Ecto neural progenitor cell (in vitro differentiated cells): Measurements from ENCODE around the gene RNF25.

ENCODE experiments used
- DNase-seq: peaks from one replicate; pipeline ENCODE4 v3.0.0-alpha.2; 2018; ENCODE audit warnings: low spot score

Gene RNF25

DNA sequence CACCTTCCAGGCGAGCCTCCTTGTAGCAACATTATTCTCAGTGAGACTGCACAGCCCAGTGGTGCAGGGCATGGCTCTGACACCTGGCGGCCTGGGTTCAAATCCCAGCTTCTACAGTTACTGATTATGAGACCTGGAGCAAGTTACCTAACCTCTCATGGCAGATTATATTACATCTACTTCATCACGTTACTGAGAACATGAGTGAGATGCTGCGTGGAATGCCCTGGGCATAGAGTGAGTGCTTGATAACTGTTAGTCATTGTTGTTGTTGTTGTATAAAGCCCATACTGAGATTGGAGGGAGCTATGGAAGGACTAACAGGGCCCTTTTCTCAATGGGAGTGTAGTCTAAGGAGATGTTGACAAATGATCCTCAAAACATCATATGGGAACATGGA, 45.4 kb downstream of the RNF25 start:
- DNase-seq, result no peak

- DNase-seq, result no peak
Measured at GRCh38 chr2:218623366-218623705, 48.5 kb downstream of the RNF25 start.

DNA sequence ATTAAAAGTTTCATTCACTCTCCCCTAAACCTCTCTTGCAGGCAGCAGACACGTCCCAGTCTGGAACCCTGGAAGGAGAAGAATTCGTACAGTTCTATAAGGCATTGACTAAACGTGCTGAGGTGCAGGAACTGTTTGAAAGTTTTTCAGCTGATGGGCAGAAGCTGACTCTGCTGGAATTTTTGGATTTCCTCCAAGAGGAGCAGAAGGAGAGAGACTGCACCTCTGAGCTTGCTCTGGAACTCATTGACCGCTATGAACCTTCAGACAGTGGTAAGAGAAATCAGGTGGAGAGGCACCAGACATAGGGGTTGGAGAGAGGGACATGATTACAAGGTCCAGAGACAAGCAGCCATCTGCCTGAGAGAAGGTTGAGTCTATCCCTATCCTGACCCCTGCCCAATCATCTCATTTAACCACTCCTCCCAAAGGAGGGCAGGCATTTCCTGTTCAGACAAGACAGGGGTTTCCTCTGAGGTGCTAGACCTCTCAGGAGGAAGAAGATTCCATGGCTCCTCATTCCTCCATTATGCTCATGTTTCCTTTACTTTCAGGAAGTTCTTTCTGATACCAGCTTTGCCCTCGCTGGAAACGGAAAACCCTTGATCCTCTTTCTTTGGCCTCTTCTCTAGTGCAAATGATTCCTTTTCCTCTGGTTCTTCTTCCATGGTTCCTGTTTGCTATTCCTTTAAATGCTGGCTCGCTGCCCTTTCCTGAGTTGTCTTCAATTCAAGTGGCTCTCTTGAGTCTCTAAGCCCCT, 49.0 kb downstream of the RNF25 start:
- no peak for DNase-seq

GRCh38 chr2:218621007-218621406, 50.8 kb downstream of the RNF25 start:
- no peak for DNase-seq

DNA sequence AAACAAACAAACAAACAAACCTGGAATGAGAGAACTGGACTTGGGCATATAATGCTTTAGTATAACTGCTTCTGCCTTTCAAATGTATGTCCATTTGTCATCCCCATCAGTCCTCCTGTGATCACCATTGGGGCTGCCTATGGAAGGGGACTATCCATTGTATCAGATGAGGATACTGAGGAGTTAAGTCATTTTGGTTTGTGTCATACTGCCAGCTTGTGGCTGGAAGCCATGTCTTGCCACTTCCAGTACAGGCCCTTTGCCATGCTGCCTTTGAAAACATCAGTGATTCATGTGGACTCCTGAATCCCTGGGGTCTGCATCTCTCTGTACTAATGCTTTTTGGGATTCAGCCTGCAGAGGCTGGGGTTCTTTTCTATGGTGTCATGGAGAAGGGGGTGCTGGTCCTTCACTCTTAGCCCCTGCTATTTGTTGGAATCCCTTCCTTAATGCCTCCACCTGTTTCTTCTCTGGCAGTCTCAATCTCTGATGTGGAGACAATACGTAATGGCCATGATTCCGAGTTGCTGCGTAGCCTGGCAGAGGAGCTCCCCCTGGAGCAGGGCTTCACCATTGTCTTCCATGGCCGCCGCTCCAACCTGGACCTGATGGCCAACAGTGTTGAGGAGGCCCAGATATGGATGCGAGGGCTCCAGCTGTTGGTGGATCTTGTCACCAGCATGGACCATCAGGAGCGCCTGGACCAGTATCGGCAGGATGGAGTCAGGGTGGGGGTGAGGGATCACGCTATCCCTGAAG, 53.5 kb downstream of the RNF25 start:
- DNase-seq, result no peak

DNA sequence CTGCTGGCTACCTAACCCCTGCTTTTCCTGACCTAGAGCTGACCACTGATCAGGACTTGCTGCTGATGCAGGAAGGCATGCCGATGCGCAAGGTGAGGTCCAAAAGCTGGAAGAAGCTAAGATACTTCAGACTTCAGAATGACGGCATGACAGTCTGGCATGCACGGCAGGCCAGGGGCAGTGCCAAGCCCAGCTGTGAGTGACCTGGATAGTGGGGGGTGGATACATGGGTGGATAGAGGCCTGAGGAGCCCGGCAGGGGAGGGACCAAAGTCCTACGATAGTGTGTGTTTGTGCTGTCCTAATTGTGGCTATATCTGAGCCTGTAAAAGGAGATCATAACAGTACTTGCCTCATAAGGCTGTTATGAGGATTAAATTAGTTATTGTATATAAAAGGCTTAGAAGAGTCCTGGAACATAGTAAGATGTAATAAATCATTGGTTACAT, 55.9 kb downstream of the RNF25 start:
- DNase-seq, result no peak
